Astrocyte (in vitro differentiated cells and primary cell): Measurements from ENCODE around the gene MATCAP1. TPM values are rescaled to one million over a fixed set of nuclear protein-coding genes. Genes with fewer than 3 reads are reported as not detected.
A peak's percentile ranks its signal among the peaks of the same experiment; 100 is the strongest.

Experiments
- DNase-seq: peaks from one replicate; pipeline ENCODE4 v3.0.0-alpha.2; 2010; ENCODE audit warnings: low read depth
- FAIRE-seq: peaks from 2 replicates; lab custom pipeline; 2011; peaks lifted over from hg19 to GRCh38; lab: Jason Lieb, UNC
- H2AFZ ChIP-seq: 2 replicates; pipeline ENCODE4 v1.6.0; 2012; ENCODE audit warnings: low read depth, low read length, inconsistent platforms
- H3K27ac ChIP-seq: 2 replicates; pipeline ENCODE4 v1.5.1; 2011; ENCODE audit warnings: low read depth, low read length, inconsistent platforms
- H3K27me3 ChIP-seq: 2 replicates; pipeline ENCODE4 v1.6.0; 2011; ENCODE audit warnings: low read length, inconsistent platforms; ENCODE audit not compliant: insufficient read depth
- H3K36me3 ChIP-seq: 2 replicates; pipeline ENCODE4 v1.5.1; 2011; ENCODE audit warnings: low read length, inconsistent platforms; ENCODE audit not compliant: insufficient read depth
- H3K4me1 ChIP-seq: 2 replicates; pipeline ENCODE4 v1.5.1; 2011; ENCODE audit warnings: low read length, inconsistent platforms; ENCODE audit not compliant: insufficient read depth
- H3K4me2 ChIP-seq: 2 replicates; pipeline ENCODE4 v1.6.0; 2012; ENCODE audit warnings: low read length, inconsistent platforms
- H3K4me3 ChIP-seq: 2 replicates; pipeline ENCODE4 v1.5.1; 2011; ENCODE audit warnings: low read depth, mild to moderate bottlenecking, low read length, inconsistent platforms; ENCODE audit not compliant: insufficient read depth
- H3K79me2 ChIP-seq: 2 replicates; pipeline ENCODE4 v1.6.0; 2012; ENCODE audit warnings: mild to moderate bottlenecking, low read length, inconsistent platforms; ENCODE audit not compliant: insufficient read depth
- H3K9ac ChIP-seq: 2 replicates; pipeline ENCODE4 v1.6.0; 2012; ENCODE audit warnings: mild to moderate bottlenecking, low read length, inconsistent platforms
- H3K9me3 ChIP-seq: 2 replicates; pipeline ENCODE4 v1.5.1; 2012; ENCODE audit warnings: low read depth, mild to moderate bottlenecking, low read length, inconsistent platforms; ENCODE audit not compliant: insufficient read depth
- H4K20me1 ChIP-seq: 2 replicates; pipeline ENCODE4 v1.6.0; 2012; ENCODE audit warnings: low read length, inconsistent platforms; ENCODE audit not compliant: insufficient read depth
- H3K27ac Mint-ChIP-seq: one replicate; pipeline ENCODE4 v1.8.0; 2021; ENCODE audit warnings: mild to moderate bottlenecking, mixed read lengths; ENCODE audit not compliant: unreplicated experiment
- H3K27me3 Mint-ChIP-seq: one replicate; pipeline ENCODE4 v1.8.0; 2021; ENCODE audit warnings: low read depth, mixed read lengths; ENCODE audit not compliant: unreplicated experiment
- H3K36me3 Mint-ChIP-seq: one replicate; pipeline ENCODE4 v1.8.0; 2021; ENCODE audit warnings: low read depth, mixed read lengths; ENCODE audit not compliant: unreplicated experiment
- H3K4me1 Mint-ChIP-seq: one replicate; pipeline ENCODE4 v1.8.0; 2021; ENCODE audit warnings: low read depth, mixed read lengths; ENCODE audit not compliant: unreplicated experiment
- H3K4me3 Mint-ChIP-seq: one replicate; pipeline ENCODE4 v1.8.0; 2021; ENCODE audit warnings: mild to moderate bottlenecking, moderate library complexity, mixed read lengths; ENCODE audit not compliant: unreplicated experiment
- H3K9me3 Mint-ChIP-seq: one replicate; pipeline ENCODE4 v1.8.0; 2021; ENCODE audit warnings: mild to moderate bottlenecking, mixed read lengths; ENCODE audit not compliant: unreplicated experiment
- CTCF ChIP-seq: IDR thresholded peaks from 2 replicates; pipeline ENCODE4 v1.5.1; 2011; ENCODE audit warnings: low read depth, mild to moderate bottlenecking, inconsistent platforms, low read length, moderate library complexity; ENCODE audit not compliant: insufficient read depth
- EZH2 ChIP-seq: IDR thresholded peaks from 2 replicates; pipeline ENCODE4 v1.6.1; 2012; ENCODE audit warnings: mild to moderate bottlenecking, low read length, inconsistent platforms; ENCODE audit not compliant: insufficient read depth
- total RNA-seq: library from RNA; stranded (reverse); gene quantifications from 2 replicates; pipeline ENCODE4 v1.2.1, GENCODE V29; 2021

MATCAP1 gene
- total RNA-seq, 1 donor from 2014 or later: 26.1 TPM

- H3K27ac ChIP-seq: no peak overlapping the region
- no peaks in the 10 kb centered on the region for H3K36me3 Mint-ChIP-seq
- H2AFZ ChIP-seq: peak overlapping the region; percentile 55
- no peak overlapping the region for H3K4me3 ChIP-seq
- no peak overlapping the region for H3K4me3 Mint-ChIP-seq
- H4K20me1 ChIP-seq: peaks cover 43% of the 10 kb centered on the region
- H3K27me3 ChIP-seq: peaks cover 55% of the 10 kb centered on the region
- peaks cover 56% of the 10 kb centered on the region for H3K27me3 Mint-ChIP-seq
- H3K79me2 ChIP-seq: no peaks in the 10 kb centered on the region
- TF ChIP-seq CTCF: no peak
- peak; percentile 76 for TF ChIP-seq EZH2
- peaks cover 15% of the 10 kb centered on the region for H3K9me3 Mint-ChIP-seq
- no peak for FAIRE-seq
- H3K9me3 ChIP-seq: no peaks in the 10 kb centered on the region
- H3K4me1 ChIP-seq: peaks cover 31% of the 10 kb centered on the region
- no peaks in the 10 kb centered on the region for H3K4me1 Mint-ChIP-seq
- H3K27ac Mint-ChIP-seq: no peak overlapping the region
- no peak overlapping the region for H3K9ac ChIP-seq
- H3K36me3 ChIP-seq: no peaks in the 10 kb centered on the region
- no peak for DNase-seq
- H3K4me2 ChIP-seq: peak overlapping the region; percentile 81
These were observed 21.1 kb downstream of the MATCAP1 start for GRCh38 chr16:67162506-67163163.

DNA sequence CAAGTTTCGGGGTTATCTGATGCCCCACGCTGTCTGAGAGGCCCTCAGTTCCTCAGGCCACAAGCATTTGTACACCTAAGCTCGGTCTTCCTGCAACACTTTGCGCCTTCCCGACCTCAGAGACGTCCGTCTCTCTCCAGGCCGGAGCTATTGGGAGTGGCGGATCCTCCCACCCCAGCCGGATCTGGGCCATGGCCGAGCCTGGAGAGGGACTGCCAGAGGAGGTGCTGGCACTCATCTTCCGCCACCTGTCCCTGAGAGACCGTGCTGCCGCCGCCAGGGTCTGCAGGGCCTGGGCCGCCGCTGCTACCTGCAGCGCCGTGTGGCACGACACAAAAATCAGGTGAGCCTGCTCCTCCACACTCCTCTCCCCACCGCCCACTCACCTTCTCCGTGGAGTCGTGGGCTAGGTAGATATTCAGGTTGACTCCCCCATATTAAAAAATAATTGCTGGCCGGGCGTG is 22.1 kb downstream of the MATCAP1 start:
- H3K36me3 ChIP-seq: no peaks in the 10 kb centered on the region
- no peak for FAIRE-seq

More for the DNA sequence above, 22.1 kb downstream of the MATCAP1 start:
- peaks cover 17% of the 10 kb centered on the region for H3K9me3 Mint-ChIP-seq
- no peak overlapping the region for H3K4me3 ChIP-seq
- no peak overlapping the region for H3K27ac Mint-ChIP-seq
- no peaks in the 10 kb centered on the region for H3K4me1 Mint-ChIP-seq
- no peak overlapping the region for H3K27ac ChIP-seq
- no peak overlapping the region for H3K4me3 Mint-ChIP-seq
- H3K79me2 ChIP-seq: no peaks in the 10 kb centered on the region
- H3K27me3 ChIP-seq: peaks cover 55% of the 10 kb centered on the region
- H2AFZ ChIP-seq: no peak overlapping the region
- DNase-seq: no peak
- H3K4me1 ChIP-seq: peaks cover 31% of the 10 kb centered on the region
- peak overlapping the region; percentile 100 for H3K4me2 ChIP-seq
- TF ChIP-seq EZH2 (peak; percentile 35), CTCF (no peak)
- H3K9me3 ChIP-seq: no peaks in the 10 kb centered on the region
- H3K27me3 Mint-ChIP-seq: peaks cover 56% of the 10 kb centered on the region
- peaks cover 2% of the 10 kb centered on the region for H3K36me3 Mint-ChIP-seq
- H3K9ac ChIP-seq: no peak overlapping the region
- peaks cover 53% of the 10 kb centered on the region for H4K20me1 ChIP-seq
